ENCODE data around the gene TMEM123.
"Not testable (repeated sequence)": the region's sequence is repeated elsewhere in the genome, so short reads cannot be mapped to it uniquely, and the experiment has no call there.

Gene TMEM123

GRCh38 chr11:102451041-102451680, 1.4 kb downstream of the TMEM123 start:
- peak overlapping the region; percentile 95 for H3K4me3 Mint-ChIP-seq
- H3K9me3 Mint-ChIP-seq = no peaks in the 10 kb centered on the region
- H3K27ac Mint-ChIP-seq = peak overlapping the region; percentile 96
- H3K27me3 Mint-ChIP-seq = no peaks in the 10 kb centered on the region
- H3K36me3 Mint-ChIP-seq (ENCODE audit: low read depth) = peaks cover 39% of the 10 kb centered on the region
- H3K4me1 Mint-ChIP-seq (ENCODE audit: low read depth) = peaks cover 66% of the 10 kb centered on the region
- intact Hi-C loops (cut with micrococcal nuclease) = loop anchor here (5.0 to 10.0 kb wide), 2 partner anchors 36 to 474 kb away; no protein-coding TSS in a partner anchor

DNA sequence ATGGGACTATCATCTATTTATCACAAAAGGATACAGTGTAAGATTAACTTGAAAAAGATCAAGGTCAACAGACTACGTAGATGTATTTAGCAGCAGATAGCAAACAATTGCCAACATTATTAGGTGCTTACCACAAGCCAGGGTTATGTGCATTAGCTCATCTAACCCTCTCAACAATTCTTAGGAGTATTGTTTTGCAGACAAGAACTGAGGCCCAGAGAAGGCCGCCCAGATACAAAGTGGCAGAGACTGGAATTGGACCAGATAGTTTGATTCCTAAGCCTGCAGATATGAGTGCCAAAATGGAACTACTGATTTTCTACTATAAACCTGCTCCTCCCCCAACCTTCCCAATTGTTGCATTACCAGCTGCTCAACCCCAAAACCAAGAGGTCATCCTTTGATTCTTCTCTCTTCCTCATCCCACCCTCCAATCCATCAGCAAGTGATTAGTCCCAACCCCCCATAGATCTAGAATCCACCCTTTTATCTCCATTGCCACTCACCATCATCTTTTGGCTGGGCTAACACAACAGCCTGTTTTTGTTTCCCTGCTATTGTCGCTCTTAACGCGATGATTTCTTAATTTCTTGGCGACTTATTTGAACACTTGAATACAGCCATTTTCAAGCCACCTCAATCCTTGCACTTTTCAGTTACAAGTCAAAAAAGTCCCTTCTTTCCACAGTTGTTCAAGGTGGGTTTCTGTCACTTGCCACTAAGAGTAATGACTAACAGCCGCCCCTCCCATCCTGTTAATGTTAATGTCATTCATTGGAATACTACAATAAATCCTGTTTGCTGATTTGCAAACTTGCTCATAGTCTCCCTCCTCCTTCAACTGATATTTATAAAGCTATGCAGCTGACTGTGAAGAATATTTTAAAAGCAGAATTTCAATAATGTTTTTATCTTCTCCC, 2.7 kb downstream of the TMEM123 start:
- intact Hi-C loops (cut with micrococcal nuclease) = loop anchor here (5.0 to 10.0 kb wide), 3 partner anchors 37 to 475 kb away; no protein-coding TSS in a partner anchor
- H3K27me3 Mint-ChIP-seq = no peaks in the 10 kb centered on the region
- no peak overlapping the region for H3K27ac Mint-ChIP-seq
- peak overlapping the region; percentile 95 for H3K4me3 Mint-ChIP-seq
- peaks cover 53% of the 10 kb centered on the region for H3K4me1 Mint-ChIP-seq (ENCODE audit: low read depth)
- peaks cover 51% of the 10 kb centered on the region for H3K36me3 Mint-ChIP-seq (ENCODE audit: low read depth)
- no peaks in the 10 kb centered on the region for H3K9me3 Mint-ChIP-seq

- H3K36me3 Mint-ChIP-seq (ENCODE audit: low read depth) = peaks cover 61% of the 10 kb centered on the region
- H3K4me3 Mint-ChIP-seq = no peak overlapping the region
- intact Hi-C loops (cut with micrococcal nuclease) = loop anchor here (5.0 kb wide), 1 partner anchor 47 kb away; no protein-coding TSS in a partner anchor
- H3K9me3 Mint-ChIP-seq = no peaks in the 10 kb centered on the region
- H3K27ac Mint-ChIP-seq = no peak overlapping the region
- H3K4me1 Mint-ChIP-seq (ENCODE audit: low read depth) = peaks cover 48% of the 10 kb centered on the region
- no peaks in the 10 kb centered on the region for H3K27me3 Mint-ChIP-seq
Measured at GRCh38 chr11:102448869-102449224, 3.7 kb downstream of the TMEM123 start.

DNA sequence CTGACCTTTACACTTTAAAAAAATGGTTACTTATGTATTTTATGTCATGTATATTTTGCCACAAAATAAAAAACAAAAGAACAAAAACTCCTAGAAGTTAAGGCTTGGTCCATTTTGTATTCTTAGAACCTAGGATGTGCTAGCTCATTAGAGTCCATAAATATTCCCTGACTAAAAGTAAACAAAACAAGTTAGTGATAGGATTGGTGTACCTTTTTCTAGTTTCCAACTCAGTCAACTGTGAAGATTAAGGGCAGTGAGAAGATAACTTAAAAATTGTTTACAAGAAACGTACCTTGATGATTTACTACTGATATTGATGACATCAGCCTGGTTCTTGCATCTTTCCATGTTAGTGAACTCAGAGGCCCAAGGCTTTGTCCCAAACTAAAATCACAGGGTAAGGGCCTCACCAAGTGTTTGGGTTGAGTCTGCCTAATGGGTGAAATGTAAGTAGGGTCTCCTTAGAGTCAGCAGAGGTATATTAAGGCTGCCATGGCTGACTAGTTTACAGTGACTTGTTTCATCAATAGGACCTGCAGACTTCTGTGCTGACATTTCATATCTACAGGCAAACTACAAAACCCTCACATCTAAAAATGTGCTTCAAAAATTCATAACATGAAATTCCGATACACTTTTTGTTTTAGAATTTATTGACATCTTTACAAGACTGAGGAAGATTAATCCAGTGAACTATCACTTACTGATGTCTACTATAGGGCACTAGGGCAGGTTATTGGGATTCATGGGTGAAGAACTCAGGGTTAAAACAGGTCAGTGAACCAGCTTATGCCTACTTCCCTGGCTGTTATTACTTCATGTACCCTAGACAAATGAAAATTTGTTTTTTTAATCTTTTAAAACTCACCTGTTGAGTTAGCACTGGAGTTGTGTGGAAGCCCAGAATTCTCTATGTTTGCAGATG, 4.4 kb downstream of the TMEM123 start:
- Mint-ChIP-seq H3K27me3 (no peaks in the 10 kb centered on the region), H3K27ac (peak overlapping the region; percentile 32), H3K9me3 (no peaks in the 10 kb centered on the region), H3K36me3 (ENCODE audit: low read depth) (peaks cover 63% of the 10 kb centered on the region), H3K4me3 (no peak overlapping the region), H3K4me1 (ENCODE audit: low read depth) (peaks cover 52% of the 10 kb centered on the region)
- intact Hi-C loops (cut with micrococcal nuclease) = loop anchor here (5.0 kb wide), 1 partner anchor 46 kb away; no protein-coding TSS in a partner anchor

- peaks cover 56% of the 10 kb centered on the region for H3K36me3 Mint-ChIP-seq (ENCODE audit: low read depth)
- H3K27me3 Mint-ChIP-seq = no peaks in the 10 kb centered on the region
- no peak overlapping the region for H3K4me3 Mint-ChIP-seq
- H3K9me3 Mint-ChIP-seq = no peaks in the 10 kb centered on the region
- peaks cover 57% of the 10 kb centered on the region for H3K4me1 Mint-ChIP-seq (ENCODE audit: low read depth)
- H3K27ac Mint-ChIP-seq = peak overlapping the region; percentile 32
- intact Hi-C loops (cut with micrococcal nuclease) = loop anchor here (5.0 kb wide), 1 partner anchor 45 kb away; no protein-coding TSS in a partner anchor
Measured at GRCh38 chr11:102447193-102447592, 5.4 kb downstream of the TMEM123 start.

DNA sequence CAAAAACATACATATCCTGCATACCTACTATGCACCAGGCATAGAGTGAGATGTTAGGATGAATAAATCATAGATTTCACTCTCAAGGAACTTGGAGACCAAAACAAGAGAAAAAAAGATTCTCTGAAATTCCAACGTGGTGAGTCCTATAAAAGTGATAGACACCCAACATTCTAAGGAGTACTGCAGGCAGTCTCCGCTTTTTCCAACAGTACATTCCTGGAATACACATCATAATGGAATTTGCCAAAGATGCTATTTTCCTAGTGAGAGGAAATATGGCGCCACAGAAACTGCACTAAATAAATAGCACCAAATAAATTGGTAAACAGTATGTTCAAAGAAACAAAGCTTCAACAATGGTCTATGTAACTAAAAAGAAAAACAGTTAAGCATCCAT, 6.0 kb downstream of the TMEM123 start:
- H3K27ac Mint-ChIP-seq = no peak overlapping the region
- H3K9me3 Mint-ChIP-seq = no peaks in the 10 kb centered on the region
- H3K4me3 Mint-ChIP-seq = no peak overlapping the region
- H3K27me3 Mint-ChIP-seq = no peaks in the 10 kb centered on the region
- intact Hi-C loops (cut with micrococcal nuclease) = loop anchor here (5.0 kb wide), 1 partner anchor 44 kb away; no protein-coding TSS in a partner anchor
- peaks cover 52% of the 10 kb centered on the region for H3K36me3 Mint-ChIP-seq (ENCODE audit: low read depth)
- H3K4me1 Mint-ChIP-seq (ENCODE audit: low read depth) = peaks cover 63% of the 10 kb centered on the region

DNA sequence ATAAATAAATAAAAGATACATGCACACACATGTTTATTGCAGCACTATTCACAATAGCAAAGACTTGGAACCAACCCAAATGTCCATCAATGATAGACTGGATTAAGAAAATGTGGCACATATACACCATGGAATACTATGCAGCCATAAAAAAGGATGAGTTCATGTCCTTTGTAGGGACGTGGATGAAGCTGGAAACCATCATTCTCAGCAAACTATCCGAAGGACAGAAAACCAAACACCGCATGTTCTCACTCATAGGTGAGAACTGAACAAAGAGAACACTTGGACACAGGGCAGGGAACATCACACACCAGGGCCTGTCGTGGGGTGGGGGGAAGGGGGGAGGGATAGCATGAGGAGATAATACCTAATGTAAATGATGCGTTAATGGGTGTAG, 7.9 kb downstream of the TMEM123 start:
- intact Hi-C loops (cut with micrococcal nuclease) = loop anchor here (5.0 kb wide), 1 partner anchor 42 kb away; no protein-coding TSS in a partner anchor
- H3K27me3 Mint-ChIP-seq, H3K9me3 Mint-ChIP-seq, H3K27ac Mint-ChIP-seq, H3K4me3 Mint-ChIP-seq: not testable (repeated sequence)
- H3K4me1 Mint-ChIP-seq (ENCODE audit: low read depth) = peaks cover 67% of the 10 kb centered on the region
- H3K36me3 Mint-ChIP-seq (ENCODE audit: low read depth) = peaks cover 60% of the 10 kb centered on the region

GRCh38 chr11:102444142-102444541, 8.4 kb downstream of the TMEM123 start:
- H3K4me3 Mint-ChIP-seq; intact Hi-C loops (cut with micrococcal nuclease); H3K27me3 Mint-ChIP-seq; H3K9me3 Mint-ChIP-seq; H3K27ac Mint-ChIP-seq: not testable (repeated sequence)
- H3K4me1 Mint-ChIP-seq (ENCODE audit: low read depth) = peaks cover 67% of the 10 kb centered on the region
- H3K36me3 Mint-ChIP-seq (ENCODE audit: low read depth) = peaks cover 66% of the 10 kb centered on the region

DNA sequence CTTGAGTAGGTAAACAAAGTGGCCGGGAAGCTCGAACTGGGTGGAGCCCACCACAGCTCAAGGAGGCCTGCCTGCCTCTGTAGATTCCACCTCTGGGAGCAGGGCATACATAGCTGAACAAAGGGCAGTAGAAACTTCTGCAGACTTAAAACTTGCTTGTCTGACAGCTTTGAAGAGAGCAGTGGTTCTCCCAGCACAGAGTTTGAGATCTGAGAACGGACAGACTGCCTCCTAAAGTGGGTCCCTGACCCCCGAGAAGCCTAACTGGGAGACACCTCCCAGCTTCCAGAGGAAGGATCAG, 13.6 kb downstream of the TMEM123 start:
- Mint-ChIP-seq H3K4me1 (ENCODE audit: low read depth) (peaks cover 93% of the 10 kb centered on the region), H3K36me3 (ENCODE audit: low read depth) (peaks cover 65% of the 10 kb centered on the region)
- intact Hi-C loops (cut with micrococcal nuclease); H3K9me3 Mint-ChIP-seq; H3K4me3 Mint-ChIP-seq; H3K27ac Mint-ChIP-seq; H3K27me3 Mint-ChIP-seq: not testable (repeated sequence)

GRCh38 chr11:102438311-102439062, 14.1 kb downstream of the TMEM123 start:
- intact Hi-C loops (cut with micrococcal nuclease) = no loop called here
- Mint-ChIP-seq H3K36me3 (ENCODE audit: low read depth) (peaks cover 65% of the 10 kb centered on the region), H3K4me3 (no peak overlapping the region), H3K27ac (no peak overlapping the region), H3K9me3 (no peaks in the 10 kb centered on the region), H3K4me1 (ENCODE audit: low read depth) (peaks cover 87% of the 10 kb centered on the region), H3K27me3 (no peaks in the 10 kb centered on the region)

- H3K4me1 Mint-ChIP-seq (ENCODE audit: low read depth) = peaks cover 80% of the 10 kb centered on the region
- H3K27me3 Mint-ChIP-seq = no peaks in the 10 kb centered on the region
- H3K27ac Mint-ChIP-seq = peak overlapping the region; percentile 45
- H3K36me3 Mint-ChIP-seq (ENCODE audit: low read depth) = peaks cover 72% of the 10 kb centered on the region
- intact Hi-C loops (cut with micrococcal nuclease) = no loop called here
- no peak overlapping the region for H3K4me3 Mint-ChIP-seq
- H3K9me3 Mint-ChIP-seq = no peaks in the 10 kb centered on the region
Measured at GRCh38 chr11:102437727-102438126, 14.8 kb downstream of the TMEM123 start.

- Mint-ChIP-seq H3K4me1 (ENCODE audit: low read depth) (peaks cover 77% of the 10 kb centered on the region), H3K27me3 (no peaks in the 10 kb centered on the region), H3K36me3 (ENCODE audit: low read depth) (peaks cover 80% of the 10 kb centered on the region), H3K9me3 (peaks cover 6% of the 10 kb centered on the region), H3K4me3 (no peak overlapping the region), H3K27ac (peak overlapping the region; percentile 58)
- intact Hi-C loops (cut with micrococcal nuclease) = no loop called here
Measured at GRCh38 chr11:102436976-102437375, 15.6 kb downstream of the TMEM123 start.

GRCh38 chr11:102436561-102436960, 16.0 kb downstream of the TMEM123 start:
- Mint-ChIP-seq H3K36me3 (ENCODE audit: low read depth) (peaks cover 81% of the 10 kb centered on the region), H3K4me1 (ENCODE audit: low read depth) (peaks cover 77% of the 10 kb centered on the region), H3K27me3 (no peaks in the 10 kb centered on the region), H3K4me3 (no peak overlapping the region), H3K27ac (peak overlapping the region; percentile 58), H3K9me3 (peaks cover 10% of the 10 kb centered on the region)
- intact Hi-C loops (cut with micrococcal nuclease) = no loop called here

All from dendritic cell treated with granulocyte-macrophage colony-stimulating factor and Interleukin-4, amounts not matched to agents 40 ng/mL and 50 ng/mL, for 4 days (primary cell).